Fibroblast of skin of abdomen (primary cell): Measurements from ENCODE around the gene CNBD2.
"Not testable (repeated sequence)": the region's sequence is repeated elsewhere in the genome, so short reads cannot be mapped to it uniquely, and the experiment has no call there.

Experiments used
- DNase-seq: peaks from one replicate; pipeline ENCODE4 v3.0.0-alpha.2; 2013

The CNBD2 gene

DNA sequence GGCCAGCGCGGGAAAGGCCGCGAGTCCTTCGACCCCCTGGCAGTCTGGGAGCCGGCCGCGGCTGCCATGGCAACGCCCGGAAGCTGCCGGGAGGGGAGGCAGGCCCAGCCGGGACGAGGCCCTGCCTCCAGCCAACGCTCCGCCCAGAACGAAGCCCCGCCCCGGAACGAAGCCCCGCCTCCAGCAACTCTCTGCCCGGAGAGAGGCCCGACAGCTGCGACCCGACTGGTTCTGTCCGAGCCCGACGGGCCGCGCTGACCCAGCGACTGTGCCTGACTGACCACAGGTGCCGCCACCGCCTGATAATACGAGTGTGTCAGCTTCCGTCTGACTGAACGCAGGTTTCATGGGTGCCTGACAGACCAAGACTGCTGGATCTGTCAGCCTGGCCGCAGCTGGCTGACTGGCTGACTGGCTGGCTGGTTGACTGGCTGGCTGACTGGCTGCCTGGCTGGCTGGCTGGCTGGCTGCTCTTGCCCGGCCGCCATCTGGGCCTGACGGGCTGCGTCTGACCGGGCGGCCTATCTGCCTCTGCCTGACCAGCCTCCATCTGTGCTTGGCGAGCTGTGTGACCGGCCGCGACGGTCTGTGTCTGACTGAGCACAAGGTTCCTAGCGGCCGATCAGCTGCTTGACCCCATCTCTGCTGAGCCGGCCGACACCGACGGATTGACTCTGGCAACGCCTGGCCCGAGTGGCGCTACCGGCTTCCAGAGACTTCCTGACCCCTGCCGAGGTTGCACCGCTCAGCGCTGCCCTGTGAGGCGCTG is 96.5 kb downstream of the CNBD2 start:
- peak; percentile 79 for DNase-seq

GRCh38 chr20:36065427-36065998 is 97.1 kb downstream of the CNBD2 start:
- no peak for DNase-seq

GRCh38 chr20:36066777-36067176 is 98.4 kb downstream of the CNBD2 start:
- no peak for DNase-seq

DNA sequence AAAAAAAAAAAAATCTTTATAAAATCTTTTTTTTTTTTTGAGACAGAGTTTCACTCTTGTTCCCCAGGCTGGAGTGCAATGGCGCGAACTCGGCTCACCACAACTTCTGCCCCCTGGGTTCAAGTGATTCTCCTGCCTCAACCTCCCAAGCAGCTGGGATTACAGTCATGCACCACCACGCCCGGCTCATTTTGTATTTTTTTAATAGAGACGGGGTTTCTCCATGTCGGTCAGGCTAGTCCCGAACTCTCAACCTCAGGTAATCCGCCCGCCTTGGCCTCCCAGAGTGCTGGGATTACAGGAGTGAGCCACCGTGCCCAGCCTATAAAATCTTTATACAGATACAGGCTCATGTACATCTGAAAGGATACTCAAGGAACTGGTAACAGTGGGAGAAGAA is 100.1 kb downstream of the CNBD2 start:
- DNase-seq, result not testable (repeated sequence)

DNA sequence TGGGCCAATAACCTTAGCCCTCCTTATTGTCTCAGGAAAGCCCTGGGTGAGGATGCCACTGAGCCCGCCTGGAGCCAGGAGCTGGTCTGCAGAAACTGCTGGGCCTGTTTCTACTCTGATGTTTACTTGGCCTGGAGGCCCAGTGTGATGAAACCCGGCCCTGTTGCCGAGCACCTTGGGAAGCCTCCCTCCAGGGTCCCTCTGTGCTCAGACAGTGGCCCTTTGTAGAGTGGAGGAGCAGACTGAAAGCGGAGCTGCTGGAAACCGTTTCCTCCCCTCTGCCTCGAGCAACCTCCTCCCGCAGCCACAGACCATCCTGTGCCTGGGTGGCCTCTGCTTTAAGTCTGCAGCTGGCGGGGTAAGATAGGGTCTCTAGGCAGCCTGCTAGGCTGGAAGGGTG is 102.1 kb downstream of the CNBD2 start:
- no peak for DNase-seq

- no peak for DNase-seq
Observed at GRCh38 chr20:36071848-36072247, 103.5 kb downstream of the CNBD2 start.

- DNase-seq, result no peak
Observed at GRCh38 chr20:36074983-36075382, 106.6 kb downstream of the CNBD2 start.

GRCh38 chr20:36077762-36078161 is 109.4 kb downstream of the CNBD2 start:
- DNase-seq, result not testable (repeated sequence)

- DNase-seq, result no peak
Observed at GRCh38 chr20:36079486-36079885, 111.1 kb downstream of the CNBD2 start.

- DNase-seq, result not testable (repeated sequence)
Observed at GRCh38 chr20:36079984-36080383, 111.6 kb downstream of the CNBD2 start.
